Kidney (tissue), 14 donors: ENCODE measurements around the gene MRM3. TPM values are rescaled to one million over a fixed set of nuclear protein-coding genes. Genes with fewer than 3 reads are reported as not detected.

Source experiments
- DNase-seq, 5 donors: peaks; one replicate each; pipeline ENCODE4 v3.0.0-alpha.2; 2013 to 2020
- FAIRE-seq: peaks from 2 replicates; lab custom pipeline; 2012; peaks lifted over from hg19 to GRCh38; lab: Jason Lieb, UNC
- H3K27ac ChIP-seq, 2 donors: one replicate each; pipeline ENCODE4 v1.7.0; 2013; ENCODE audit warnings: low read depth in 2 of 2, low read length in 2 of 2, inconsistent platforms in 1 of 2
- H3K27me3 ChIP-seq: one replicate; pipeline ENCODE4 v1.7.1; 2013; ENCODE audit warnings: low read length, inconsistent platforms; ENCODE audit not compliant: control insufficient read depth, insufficient read depth
- H3K36me3 ChIP-seq, 3 donors: one replicate each; pipeline versions ENCODE4 v1.7.0 to v1.7.1; 2013; ENCODE audit warnings: low read length in 3 of 3, control low read depth in 1 of 3, inconsistent platforms in 1 of 3; ENCODE audit not compliant: insufficient read depth in 3 of 3, control insufficient read depth in 2 of 3
- H3K4me1 ChIP-seq, 3 donors: one replicate each; pipeline versions ENCODE4 v1.7.0 to v1.7.1; 2013; ENCODE audit warnings: low read length in 3 of 3, inconsistent platforms in 1 of 3, low read depth in 1 of 3; ENCODE audit not compliant: control insufficient read depth in 2 of 3, insufficient read depth in 2 of 3
- H3K4me3 ChIP-seq, 3 donors: one replicate each; pipeline versions ENCODE4 v1.7.0 to v1.8.1; 2013; ENCODE audit warnings: low read length in 3 of 3, control low read depth in 1 of 3, inconsistent platforms in 1 of 3
- H3K9ac ChIP-seq, 3 donors: one replicate each; pipeline versions ENCODE4 v1.7.0 to v1.7.1; 2013; ENCODE audit warnings: low read length in 3 of 3, control low read depth in 1 of 3, inconsistent platforms in 1 of 3
- H3K9me3 ChIP-seq, 3 donors: one replicate each; pipeline versions ENCODE4 v1.7.0 to v1.7.1; 2013; ENCODE audit warnings: low read length in 3 of 3, control low read depth in 1 of 3, inconsistent platforms in 1 of 3; ENCODE audit not compliant: control insufficient read depth in 2 of 3, insufficient read depth in 1 of 3
- CTCF ChIP-seq: IDR thresholded peaks from 3 replicates; pipeline ENCODE4 v1.5.1; 2012; ENCODE audit warnings: mild to moderate bottlenecking, moderate library complexity, borderline replicate concordance; ENCODE audit not compliant: insufficient read depth; ENCODE audit errors: extremely low read depth
- intact Hi-C: fragments of 100-400 bp; cut with DNase I; formaldehyde crosslinking; loops from one replicate; pipeline ENCODE4 v1.11.1; 2022
- polyA plus RNA-seq: library from polyadenylated mRNA; stranded (reverse); fragments of 350-450 nt; fragmentation: Illumina TruSeq; extraction: RNeasy Lipid Tissue Mini Kit (QIAGEN cat#74804); gene quantifications from one replicate; pipeline ENCODE4 v1.2.3, GENCODE V29; 2014; ENCODE audit warnings: low read depth, low replicate concordance; ENCODE audit not compliant: insufficient read depth
- total RNA-seq: library from RNA; stranded (reverse); fragmentation: NEBNext Ultra II Directional; extraction: Animal tissue kit (Norgen Biotek cat#: 25700); gene quantifications from one replicate; pipeline ENCODE4 v1.2.1, GENCODE V29; 2021
- donor health status: control.
- donor health status: control.
- donor health status: control.
- donor health status: control.
- donor health status: control.
- donor health status: DM: yes; HTN: yes; CAD: no.
- donor health status: Normal renal cell carcinoma (clear cell type).

MRM3 gene
- total and polyA plus RNA-seq, 2 donors from 2014 or later, result 14.4 to 21.3 TPM

DNA sequence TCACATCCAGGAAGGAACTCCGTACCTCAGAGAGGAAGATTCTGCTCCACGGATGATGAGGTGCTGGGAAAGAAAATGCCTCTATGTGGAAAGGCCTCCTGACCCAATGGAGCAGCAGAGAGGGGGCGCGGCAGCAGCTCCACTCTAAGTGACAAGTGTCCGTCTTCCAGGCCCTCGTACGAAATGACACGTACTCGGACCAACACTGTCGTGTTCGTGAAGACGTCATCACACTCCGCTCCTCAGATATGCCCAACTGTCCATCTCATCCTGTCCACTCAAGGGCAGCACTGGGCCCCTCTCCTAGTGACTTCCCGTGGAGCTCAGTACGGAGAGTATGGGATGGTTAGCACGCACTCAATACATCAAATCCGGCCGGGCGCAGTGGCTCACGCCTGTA, 32.2 kb downstream of the MRM3 start:
- TF ChIP-seq CTCF, result no peak
- Histone ChIP-seq H3K9me3 (no peaks in the 10 kb centered on the region), H3K36me3 (peaks cover 0 to 4% (median 4%) of the 10 kb centered on the region in 3 donors), H3K4me1 (no peaks in the 10 kb centered on the region), H3K27ac (no peak overlapping the region), H3K9ac (no peak overlapping the region), H3K4me3 (no peak overlapping the region), H3K27me3 (no peaks in the 10 kb centered on the region)
- intact Hi-C loops, result no loop called here
- no peak for FAIRE-seq
- DNase-seq, result no peak

GRCh38 chr17:819251-819650, 37.1 kb downstream of the MRM3 start:
- intact Hi-C loops, result no loop called here
- FAIRE-seq (no peak), DNase-seq (no peak)
- Histone ChIP-seq H3K9ac (no peak overlapping the region), H3K27ac (no peak overlapping the region), H3K36me3 (peaks cover 0 to 2% (median 0%) of the 10 kb centered on the region in 3 donors), H3K4me1 (no peaks in the 10 kb centered on the region), H3K9me3 (no peaks in the 10 kb centered on the region), H3K4me3 (no peak overlapping the region), H3K27me3 (no peaks in the 10 kb centered on the region)
- TF ChIP-seq CTCF, result no peak

GRCh38 chr17:823501-823902, 41.3 kb downstream of the MRM3 start:
- Histone ChIP-seq H3K4me1 (no peaks in the 10 kb centered on the region), H3K27ac (no peak overlapping the region), H3K9ac (no peak overlapping the region), H3K36me3 (peaks cover 0 to 2% (median 0%) of the 10 kb centered on the region in 3 donors), H3K27me3 (no peaks in the 10 kb centered on the region), H3K9me3 (no peaks in the 10 kb centered on the region), H3K4me3 (no peak overlapping the region)
- no peak for TF ChIP-seq CTCF
- no peak for FAIRE-seq
- intact Hi-C loops, result no loop called here
- no peak for DNase-seq

GRCh38 chr17:824378-824777, 42.2 kb downstream of the MRM3 start:
- no peak overlapping the region for H3K9ac ChIP-seq
- no peaks in the 10 kb centered on the region for H3K9me3 ChIP-seq
- no peak overlapping the region for H3K27ac ChIP-seq
- H3K27me3 ChIP-seq, result no peaks in the 10 kb centered on the region
- intact Hi-C loops, result no loop called here
- TF ChIP-seq CTCF, result no peak
- no peak for FAIRE-seq
- no peaks in the 10 kb centered on the region for H3K4me1 ChIP-seq
- no peak overlapping the region for H3K4me3 ChIP-seq
- H3K36me3 ChIP-seq, result peaks cover 0 to 2% (median 0%) of the 10 kb centered on the region in 3 donors
- DNase-seq, result no peak
